ENCODE measurements around the gene HEATR5A.

DNA sequence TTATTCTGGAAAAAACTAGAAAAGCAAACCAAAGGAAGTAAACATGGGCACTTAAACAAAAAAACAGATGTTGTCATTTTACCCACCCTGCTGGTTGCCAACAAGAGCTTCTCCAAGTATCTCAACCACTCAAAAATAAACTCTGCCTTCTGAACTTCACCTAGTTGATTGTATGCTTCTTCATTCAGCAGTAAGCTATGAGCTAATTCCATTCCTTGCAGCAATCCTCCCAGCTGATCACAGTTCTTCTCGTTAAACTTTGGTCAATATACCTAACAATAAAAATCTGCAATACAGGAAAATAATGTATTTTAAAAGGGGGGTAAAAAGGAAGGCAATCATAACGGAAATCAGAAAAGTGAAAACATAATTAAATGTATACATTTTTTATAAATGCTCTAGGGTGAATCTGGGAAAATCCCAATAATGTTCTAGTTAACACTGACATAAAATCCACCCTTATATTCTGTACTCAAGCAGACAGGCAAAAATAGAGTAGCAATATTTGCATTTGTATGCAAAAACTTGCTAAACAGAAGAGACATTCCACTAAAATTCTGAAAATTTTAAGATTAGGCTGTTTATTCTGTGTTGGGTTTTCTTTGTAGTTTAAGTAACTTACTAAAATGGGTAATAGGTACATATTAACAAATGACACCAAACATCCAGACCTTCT, 17.4 kb downstream of the HEATR5A start:
- TF ChIP-seq POLR2A (IDR thresholded peaks at IDR 0.05) = no peak
- TF ChIP-seq, protein P1, sequence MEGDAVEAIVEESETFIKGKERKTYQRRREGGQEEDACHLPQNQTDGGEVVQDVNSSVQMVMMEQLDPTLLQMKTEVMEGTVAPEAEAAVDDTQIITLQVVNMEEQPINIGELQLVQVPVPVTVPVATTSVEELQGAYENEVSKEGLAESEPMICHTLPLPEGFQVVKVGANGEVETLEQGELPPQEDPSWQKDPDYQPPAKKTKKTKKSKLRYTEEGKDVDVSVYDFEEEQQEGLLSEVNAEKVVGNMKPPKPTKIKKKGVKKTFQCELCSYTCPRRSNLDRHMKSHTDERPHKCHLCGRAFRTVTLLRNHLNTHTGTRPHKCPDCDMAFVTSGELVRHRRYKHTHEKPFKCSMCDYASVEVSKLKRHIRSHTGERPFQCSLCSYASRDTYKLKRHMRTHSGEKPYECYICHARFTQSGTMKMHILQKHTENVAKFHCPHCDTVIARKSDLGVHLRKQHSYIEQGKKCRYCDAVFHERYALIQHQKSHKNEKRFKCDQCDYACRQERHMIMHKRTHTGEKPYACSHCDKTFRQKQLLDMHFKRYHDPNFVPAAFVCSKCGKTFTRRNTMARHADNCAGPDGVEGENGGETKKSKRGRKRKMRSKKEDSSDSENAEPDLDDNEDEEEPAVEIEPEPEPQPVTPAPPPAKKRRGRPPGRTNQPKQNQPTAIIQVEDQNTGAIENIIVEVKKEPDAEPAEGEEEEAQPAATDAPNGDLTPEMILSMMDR (IDR thresholded peaks at IDR 0.05) = no peak
